Measurements from ENCODE around the gene CARHSP1. TPM values are rescaled to one million over a fixed set of nuclear protein-coding genes. Genes with fewer than 3 reads are reported as not detected.

Gene CARHSP1
- total and polyA plus RNA-seq, 9 of the 15 experiments (the other 6 are each of a cell fraction or from before 2014, with no cell fraction given): 5.8 to 114 (median 41.1) TPM

- TF ChIP-seq PRDM10 (IDR thresholded peaks at IDR 0.05; ENCODE audit: partially characterized antibody): peak; percentile 32
These were observed 832 bp downstream of the CARHSP1 start (continued) for GRCh38 chr16:8867932-8868415.

DNA sequence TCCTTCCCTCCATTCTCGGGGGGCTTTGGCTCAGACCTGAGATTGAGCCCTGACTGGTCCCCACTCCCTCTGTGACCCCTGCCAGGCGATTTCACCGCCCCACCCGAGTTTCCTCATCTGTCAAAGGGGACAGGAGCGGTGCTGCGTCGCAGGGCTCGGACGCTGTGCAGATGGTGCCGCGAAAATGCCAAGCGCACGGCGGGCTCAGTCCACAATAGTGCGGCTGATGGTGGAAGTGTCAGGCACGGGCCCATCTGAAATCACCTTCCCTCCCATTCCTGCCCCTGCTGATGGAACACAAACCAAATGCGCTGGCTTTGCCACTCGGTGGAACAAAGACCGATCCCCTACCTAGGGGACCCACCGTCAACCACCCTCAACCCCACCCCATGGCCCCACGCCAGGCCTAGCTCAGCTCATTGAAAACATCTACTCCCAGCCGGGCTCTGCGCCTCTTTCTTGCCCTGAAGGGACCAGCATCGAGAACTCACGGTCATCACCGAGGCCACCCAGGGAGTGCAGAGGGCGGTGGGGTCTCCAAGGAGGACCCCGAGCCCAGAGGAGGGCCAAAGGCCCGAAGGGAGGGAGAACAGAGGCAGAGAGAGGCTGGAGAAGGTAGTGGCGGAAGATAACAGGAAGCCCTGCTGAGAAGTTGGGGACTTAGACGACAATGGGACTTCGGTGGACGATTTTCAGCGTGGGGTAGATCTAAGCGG is 1.4 kb downstream of the CARHSP1 start:
- H3K4me1 ChIP-seq (replicated peaks in 1 of 2; ENCODE audit: control insufficient read depth in 2 of 2, insufficient read depth in 2 of 2, low read length in 2 of 2): peaks cover 59 to 81% of the 10 kb centered on the region in 2 experiments
- peaks cover 59% of the 10 kb centered on the region for H3K79me2 ChIP-seq (ENCODE audit: control insufficient read depth, insufficient read depth, low read length)
- in situ Hi-C loops (cut with MboI): no loop called here
- ChIA-PET CTCF (ENCODE audit: low intra/inter-chr PET ratio) (no interaction called here), POLR2A (interaction anchor here (0.5 to 1.5 kb wide), 5 partner anchors 14 to 66 kb away, joined by 3 to 9 read pairs (median 3); partner anchors contain the start of gene LITAFD)
- ATAC-seq: no peak
- peaks cover 13% of the 10 kb centered on the region for H3K9me1 ChIP-seq (ENCODE audit: control insufficient read depth, insufficient read depth, low read length)
- peak overlapping the region; percentile 74 to 89 for H3K9ac ChIP-seq (ENCODE audit: insufficient read depth in 1 of 2, low read depth in 2 of 2, low read length in 2 of 2)
- peak in 2 of 4 experiments; percentile 41 to 55 for DNase-seq (ENCODE audit: extremely low read depth in 1 of 4, low spot score in 3 of 4)
- peaks cover 16% of the 10 kb centered on the region; the same call in 1 of the 3 replicates for H3K36me3 ChIP-seq (ENCODE audit: control insufficient read depth, insufficient read depth, low read length)
- peak overlapping the region; percentile 85 for H3K27ac ChIP-seq (ENCODE audit: extremely low read depth, low read depth, low read length)
- H4K20me1 ChIP-seq (replicated peaks; ENCODE audit: control insufficient read depth, insufficient read depth, low read length): peaks cover 45% of the 10 kb centered on the region
- FAIRE-seq: peak; percentile 77
- H3K9me3 ChIP-seq (replicated peaks; ENCODE audit: control insufficient read depth, insufficient read depth, low read depth, low read length): no peaks in the 10 kb centered on the region
- no peaks in the 10 kb centered on the region for H3K27me3 ChIP-seq (ENCODE audit: control insufficient read depth in 2 of 2, insufficient read depth in 2 of 2, low read length in 2 of 2)
- BruUV-seq (replicated peaks): no TSS peak
- H3K4me3 ChIP-seq: peak overlapping the region; percentile 62
- 24% methylated on average over 32 of the region's 35 CpGs for WGBS (ENCODE audit: insufficient coverage, low coverage, missing lambda C conversion rate)
- peak overlapping the region; percentile 84 for H3K4me2 ChIP-seq (ENCODE audit: insufficient read depth, low read length)
- H2AFZ ChIP-seq (ENCODE audit: low read depth, low read length): peak overlapping the region; percentile 5
- intact Hi-C loops (cut with micrococcal nuclease): no loop called here
- TF ChIP-seq BRF1 (IDR thresholded peaks at IDR 0.05; ENCODE audit: borderline replicate concordance, extremely low read depth, insufficient read length): no peak
- TF ChIP-seq THRA (IDR thresholded peaks at IDR 0.05): no peak
- TF ChIP-seq FOXK2 (conservative IDR thresholded peaks at IDR 0.05 in 1 of 2, IDR thresholded peaks at IDR 0.05 in 1 of 2; ENCODE audit: low read depth in 2 of 2): no peak
- no peak for TF ChIP-seq ARID4B (CRISPR knock-in tag; IDR thresholded peaks at IDR 0.05)
- TF ChIP-seq ZNF239 (CRISPR knock-in tag; IDR thresholded peaks at IDR 0.05): no peak
- no peak for TF ChIP-seq SREBF2 (CRISPR knock-in tag; IDR thresholded peaks at IDR 0.05)
- TF ChIP-seq BMI1 (IDR thresholded peaks at IDR 0.05; ENCODE audit: low read length): no peak
- no peak for TF ChIP-seq SRSF3 (IDR thresholded peaks at IDR 0.05; ENCODE audit: insufficient read depth, low read length)

Data from K562 (cell line).